ENCODE results near the gene PYROXD2. TPM values are rescaled to one million over a fixed set of nuclear protein-coding genes. Genes with fewer than 3 reads are reported as not detected.

The PYROXD2 gene
- total and polyA plus RNA-seq, 2 of the 8 experiments (the other 6 are each of a cell fraction or from before 2014, with no cell fraction given) = 3.2 to 5.4 TPM

DNA sequence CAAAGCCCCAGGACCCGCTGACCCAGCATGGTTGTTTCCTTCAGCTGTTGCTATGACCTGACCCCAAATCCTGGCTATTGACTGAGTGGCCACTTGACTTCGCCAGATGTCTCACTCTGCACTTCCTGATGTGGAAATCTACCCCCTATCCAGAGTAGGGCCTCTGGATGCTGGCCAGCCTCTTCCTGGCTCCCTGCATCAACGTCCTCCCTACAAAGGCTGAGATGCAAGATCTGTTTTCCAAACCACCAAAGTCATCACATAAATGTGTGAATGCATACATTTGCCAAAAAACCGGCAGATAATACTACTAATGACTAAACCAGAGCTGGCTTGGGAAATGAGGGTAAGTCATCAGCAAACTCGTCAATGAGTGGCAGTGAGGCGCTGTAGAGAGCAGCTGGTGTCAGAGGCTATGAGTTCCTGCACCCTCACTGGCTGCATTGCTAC lies 70.4 kb downstream of the PYROXD2 start:
- POLR2A ChIA-PET (ENCODE audit: partially characterized antibody) = no interaction called here
- H3K4me2 ChIP-seq (ENCODE audit: insufficient read depth in 1 of 2, low read depth in 2 of 2, low read length in 2 of 2) = no peak overlapping the region

More for the DNA sequence above, 70.4 kb downstream of the PYROXD2 start:
- Histone ChIP-seq H2BK120ac (replicated peaks; ENCODE audit: low read depth, low read length) (no peak overlapping the region), H2BK20ac (ENCODE audit: low read length) (no peak overlapping the region), H2BK15ac (ENCODE audit: low read length) (no peak overlapping the region), H3K9ac (replicated peaks in 1 of 4; ENCODE audit: extremely low read depth in 1 of 4, low read depth in 3 of 4, low read length in 3 of 4) (no peak overlapping the region), H3K4ac (replicated peaks; ENCODE audit: insufficient read length, low read depth, low read length) (no peak overlapping the region), H3K18ac (ENCODE audit: extremely low read depth, low read length) (no peak overlapping the region), H3K27me3 (replicated peaks in 1 of 4; ENCODE audit: control insufficient read depth in 3 of 4, extremely low read depth in 1 of 4, insufficient read depth in 3 of 4, low read length in 3 of 4) (0 out of 7 replicates have a peak, but pooled peaks cover 0 to 3% (median 0%) of the 10 kb centered on the region in 4 experiments), H2BK5ac (ENCODE audit: low read depth, low read length) (no peak overlapping the region), H3K9me3 (ENCODE audit: insufficient read depth in 2 of 2, low read depth in 1 of 2, low read length in 1 of 2) (no peaks in the 10 kb centered on the region), H4K20me1 (replicated peaks in 1 of 2; ENCODE audit: control insufficient read depth in 1 of 2, insufficient read depth in 2 of 2, low read length in 2 of 2) (no peaks in the 10 kb centered on the region), H3K56ac (replicated peaks; ENCODE audit: insufficient read length, low read depth, low read length) (no peak overlapping the region), H4K5ac (ENCODE audit: insufficient read length, low read depth, low read length) (no peak overlapping the region), H3K79me2 (ENCODE audit: control insufficient read depth in 1 of 2, insufficient read depth in 2 of 2, low read length in 2 of 2) (no peaks in the 10 kb centered on the region), H3K79me1 (ENCODE audit: low read depth, low read length) (no peaks in the 10 kb centered on the region), H4K91ac (replicated peaks; ENCODE audit: insufficient read length, low read length) (no peak overlapping the region), H3K23ac (ENCODE audit: insufficient read length) (no peak overlapping the region), H3K14ac (ENCODE audit: insufficient read length) (no peak overlapping the region), H2BK12ac (ENCODE audit: low read depth, low read length) (no peak overlapping the region), H4K8ac (ENCODE audit: extremely low read depth, insufficient read depth, low read length) (no peak overlapping the region), H3K27ac (ENCODE audit: low read depth, low read length) (no peak overlapping the region), H3K4me1 (replicated peaks in 1 of 4; ENCODE audit: control insufficient read depth in 3 of 4, insufficient read depth in 4 of 4, low read length in 3 of 4) (no peaks in the 10 kb centered on the region), H3K4me3 (ENCODE audit: extremely low read depth in 1 of 4, insufficient read depth in 2 of 4, low read depth in 3 of 4, low read length in 4 of 4) (no peak overlapping the region), H2AFZ (ENCODE audit: low read length) (no peak overlapping the region), H3K23me2 (ENCODE audit: low read depth, low read length) (no peaks in the 10 kb centered on the region; the same call in 1 of the 2 replicates), H2AK5ac (ENCODE audit: low read depth, low read length) (no peak overlapping the region), H3K36me3 (ENCODE audit: control insufficient read depth in 2 of 4, insufficient read depth in 4 of 4, low read length in 3 of 4) (no peaks in the 10 kb centered on the region)
- no peak for FAIRE-seq
- no peak for TF ChIP-seq SP2 (IDR thresholded peaks at IDR 0.05; ENCODE audit: low read length)
- no peak for TF ChIP-seq USF2 (IDR thresholded peaks at IDR 0.05; ENCODE audit: low read length)
- TF ChIP-seq SAP30 (IDR thresholded peaks at IDR 0.05; ENCODE audit: insufficient read depth, insufficient replicate concordance, low read length) = no peak
- no peak for TF ChIP-seq POLR2A (IDR thresholded peaks at IDR 0.05; ENCODE audit: control extremely low read depth in 1 of 2, low read depth in 2 of 2, low read length in 2 of 2)
- no peak for TF ChIP-seq E2F6 (IDR thresholded peaks at IDR 0.05)
- TF ChIP-seq KDM1A (IDR thresholded peaks at IDR 0.05; ENCODE audit: borderline replicate concordance, low read length) = no peak
- TF ChIP-seq MAFK (IDR thresholded peaks at IDR 0.05; ENCODE audit: low read depth, low read length) = no peak
- CTCF ChIA-PET (ENCODE audit: partially characterized antibody) = interaction anchor here (0.9 to 2.0 kb wide), 6 partner anchors 9 to 35 kb away, joined by 3 to 6 read pairs (median 4); no protein-coding TSS in a partner anchor
- DNase-seq (ENCODE audit: low read depth in 1 of 2, low spot score in 2 of 2) = no peak
- WGBS, 2 experiments (ENCODE audit: extremely low coverage in 1 of 2, insufficient coverage in 1 of 2, insufficient read length in 1 of 2, insufficient replicate concordance in 2 of 2, low coverage in 1 of 2, low lambda C conversion rate in 2 of 2, missing lambda C conversion rate in 1 of 2) = 90% methylated on average over 6 of the region's 6 CpGs; no CpG with 5 or more reads in 1 of the 2 experiments

Data from H1 (cell line).